Measurements from ENCODE around the gene IRAK2.

IRAK2 gene

GRCh38 chr3:10180738-10181295 is 16.1 kb downstream of the IRAK2 start:
- Histone ChIP-seq H3K36me3 (peaks cover 19% of the 10 kb centered on the region), H3K9me3 (no peaks in the 10 kb centered on the region), H3K4me1 (ENCODE audit: control insufficient read depth in 1 of 2, insufficient read depth in 1 of 2, low read depth in 1 of 2, low read length in 1 of 2) (peaks cover 32 to 39% of the 10 kb centered on the region in 2 experiments), H3K27me3 (no peaks in the 10 kb centered on the region), H3K4me3 (ENCODE audit: low read depth in 1 of 2, low read length in 1 of 2) (no peak overlapping the region), H3K27ac (peak overlapping the region; percentile 72)
- TF ChIP-seq CTCF (IDR thresholded peaks at IDR 0.05) = no peak

DNA sequence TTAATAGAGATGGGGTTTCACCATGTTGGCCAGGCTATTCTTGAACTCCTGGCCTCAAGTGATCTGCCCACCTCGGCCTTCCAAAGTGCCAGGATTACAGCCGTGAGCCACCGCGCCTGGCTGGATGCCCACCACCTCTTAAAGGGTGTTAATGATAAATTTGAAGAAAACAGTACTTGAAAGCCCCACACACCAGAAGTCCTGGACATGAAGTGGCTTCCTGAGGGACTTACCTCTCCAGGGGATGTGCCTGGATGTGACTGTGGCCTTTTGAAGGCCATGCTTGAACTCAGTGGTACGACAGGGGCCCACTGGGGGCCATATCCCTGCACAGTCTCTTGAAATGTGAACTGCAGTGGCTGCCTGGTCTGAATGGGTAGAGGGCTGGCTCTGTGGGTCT is 18.2 kb downstream of the IRAK2 start:
- H3K9me3 ChIP-seq = no peaks in the 10 kb centered on the region
- H3K27me3 ChIP-seq = no peaks in the 10 kb centered on the region
- peaks cover 13% of the 10 kb centered on the region for H3K36me3 ChIP-seq
- no peak for TF ChIP-seq CTCF (IDR thresholded peaks at IDR 0.05)
- peak overlapping the region; percentile 72 for H3K27ac ChIP-seq
- H3K4me3 ChIP-seq (ENCODE audit: low read depth in 1 of 2, low read length in 1 of 2) = no peak overlapping the region
- peaks cover 37 to 49% of the 10 kb centered on the region in 2 experiments for H3K4me1 ChIP-seq (ENCODE audit: control insufficient read depth in 1 of 2, insufficient read depth in 1 of 2, low read depth in 1 of 2, low read length in 1 of 2)

GRCh38 chr3:10184250-10184649 is 19.5 kb downstream of the IRAK2 start:
- H3K9me3 ChIP-seq = no peaks in the 10 kb centered on the region
- H3K4me3 ChIP-seq (ENCODE audit: low read depth in 1 of 2, low read length in 1 of 2) = no peak overlapping the region
- peaks cover 44 to 62% of the 10 kb centered on the region in 2 experiments for H3K4me1 ChIP-seq (ENCODE audit: control insufficient read depth in 1 of 2, insufficient read depth in 1 of 2, low read depth in 1 of 2, low read length in 1 of 2)
- no peaks in the 10 kb centered on the region for H3K27me3 ChIP-seq
- no peak for TF ChIP-seq CTCF (IDR thresholded peaks at IDR 0.05)
- peak overlapping the region; percentile 72 for H3K27ac ChIP-seq
- peaks cover 8% of the 10 kb centered on the region for H3K36me3 ChIP-seq

- no peak overlapping the region for H3K4me3 ChIP-seq (ENCODE audit: low read depth in 1 of 2, low read length in 1 of 2)
- no peaks in the 10 kb centered on the region for H3K27me3 ChIP-seq
- H3K4me1 ChIP-seq (ENCODE audit: control insufficient read depth in 1 of 2, insufficient read depth in 1 of 2, low read depth in 1 of 2, low read length in 1 of 2) = peaks cover 51 to 70% of the 10 kb centered on the region in 2 experiments
- H3K27ac ChIP-seq = peak overlapping the region; percentile 66
- no peak for TF ChIP-seq CTCF (IDR thresholded peaks at IDR 0.05)
- H3K36me3 ChIP-seq = no peaks in the 10 kb centered on the region
- no peaks in the 10 kb centered on the region for H3K9me3 ChIP-seq
Observed at GRCh38 chr3:10185804-10186762, 21.4 kb downstream of the IRAK2 start.

- H3K27ac ChIP-seq = peak overlapping the region; percentile 92
Observed at GRCh38 chr3:10187290-10187876, 22.7 kb downstream of the IRAK2 start.

More at GRCh38 chr3:10187290-10187876, 22.7 kb downstream of the IRAK2 start:
- peaks cover 54 to 73% of the 10 kb centered on the region in 2 experiments for H3K4me1 ChIP-seq (ENCODE audit: control insufficient read depth in 1 of 2, insufficient read depth in 1 of 2, low read depth in 1 of 2, low read length in 1 of 2)
- H3K36me3 ChIP-seq = no peaks in the 10 kb centered on the region
- TF ChIP-seq CTCF (IDR thresholded peaks at IDR 0.05) = no peak
- H3K27me3 ChIP-seq = no peaks in the 10 kb centered on the region
- no peaks in the 10 kb centered on the region for H3K9me3 ChIP-seq
- no peak overlapping the region for H3K4me3 ChIP-seq (ENCODE audit: low read depth in 1 of 2, low read length in 1 of 2)
